ENCODE measurements around the gene TSPAN4. TPM values are rescaled to one million over a fixed set of nuclear protein-coding genes. Genes with fewer than 3 reads are reported as not detected.
A peak's percentile ranks its signal among the peaks of the same experiment; 100 is the strongest.

Gene TSPAN4
- polyA plus RNA-seq, 3 donors, result 52.6 to 75.5 (median 63.1) TPM

DNA sequence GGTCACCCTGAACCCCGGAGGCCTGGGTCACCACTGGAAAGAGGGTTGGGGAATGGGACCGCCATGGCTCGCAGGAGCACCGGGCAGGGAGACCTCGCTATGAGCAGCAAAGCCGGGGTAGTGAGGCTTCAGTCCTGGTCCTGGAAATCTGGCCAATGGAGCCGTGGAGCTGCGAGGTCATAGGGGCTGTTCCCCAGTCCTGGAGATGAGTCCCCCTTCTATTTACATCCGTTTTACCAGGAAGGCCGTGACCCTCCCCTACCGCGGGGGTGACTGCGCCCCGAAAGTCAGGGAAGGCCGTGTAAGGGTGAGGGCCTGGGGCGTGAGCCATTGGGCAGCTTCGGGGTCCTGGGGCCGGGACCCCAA lies 38.1 kb upstream of the TSPAN4 start:
- peak overlapping the region; percentile 87 for H2AFZ ChIP-seq (ENCODE audit: insufficient read depth, low read depth, low read length, poor library complexity, severe bottlenecking)

GRCh38 chr11:808427-809286 lies 34.0 kb upstream of the TSPAN4 start:
- peak overlapping the region; percentile 79 to 96 (median 91) for H3K4me3 ChIP-seq (replicated peaks in 1 of 3; ENCODE audit: low read depth in 2 of 3, low read length in 3 of 3)
- Mint-ChIP-seq H3K27me3 (ENCODE audit: low read depth in 3 of 3) (peaks cover 0 to 5% (median 2%) of the 10 kb centered on the region in 3 donors), H3K27ac (peak overlapping the region; percentile 96 to 100 (median 98)), H3K9me3 (peaks cover 0 to 2% (median 0%) of the 10 kb centered on the region in 7 donors), H3K4me1 (peaks cover 48% of the 10 kb centered on the region), H3K4me3 (peak overlapping the region; percentile 90 to 93), H3K36me3 (peaks cover 20 to 27% of the 10 kb centered on the region in 2 donors)
- H3K27me3 ChIP-seq (ENCODE audit: control insufficient read depth in 2 of 2, insufficient read depth in 2 of 2, low read length in 2 of 2), result no peaks in the 10 kb centered on the region
- H4K20me1 ChIP-seq (ENCODE audit: insufficient read depth, low read length), result peaks cover 49% of the 10 kb centered on the region
- TF ChIP-seq, protein P1, sequence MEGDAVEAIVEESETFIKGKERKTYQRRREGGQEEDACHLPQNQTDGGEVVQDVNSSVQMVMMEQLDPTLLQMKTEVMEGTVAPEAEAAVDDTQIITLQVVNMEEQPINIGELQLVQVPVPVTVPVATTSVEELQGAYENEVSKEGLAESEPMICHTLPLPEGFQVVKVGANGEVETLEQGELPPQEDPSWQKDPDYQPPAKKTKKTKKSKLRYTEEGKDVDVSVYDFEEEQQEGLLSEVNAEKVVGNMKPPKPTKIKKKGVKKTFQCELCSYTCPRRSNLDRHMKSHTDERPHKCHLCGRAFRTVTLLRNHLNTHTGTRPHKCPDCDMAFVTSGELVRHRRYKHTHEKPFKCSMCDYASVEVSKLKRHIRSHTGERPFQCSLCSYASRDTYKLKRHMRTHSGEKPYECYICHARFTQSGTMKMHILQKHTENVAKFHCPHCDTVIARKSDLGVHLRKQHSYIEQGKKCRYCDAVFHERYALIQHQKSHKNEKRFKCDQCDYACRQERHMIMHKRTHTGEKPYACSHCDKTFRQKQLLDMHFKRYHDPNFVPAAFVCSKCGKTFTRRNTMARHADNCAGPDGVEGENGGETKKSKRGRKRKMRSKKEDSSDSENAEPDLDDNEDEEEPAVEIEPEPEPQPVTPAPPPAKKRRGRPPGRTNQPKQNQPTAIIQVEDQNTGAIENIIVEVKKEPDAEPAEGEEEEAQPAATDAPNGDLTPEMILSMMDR (IDR thresholded peaks at IDR 0.05), result no peak
- peaks cover 54% of the 10 kb centered on the region for H3K79me2 ChIP-seq (ENCODE audit: insufficient read depth, low read length)
- H3K27ac ChIP-seq (ENCODE audit: low read depth in 1 of 2, low read length in 2 of 2), result peak overlapping the region; percentile 89 to 97
- H3K36me3 ChIP-seq (replicated peaks in 1 of 2; ENCODE audit: control insufficient read depth in 1 of 2, insufficient read depth in 2 of 2, low read length in 2 of 2), result peaks cover 22 to 26% of the 10 kb centered on the region in 2 donors
- H3K9me3 ChIP-seq (replicated peaks in 1 of 2; ENCODE audit: control insufficient read depth in 1 of 2, insufficient read depth in 1 of 2, low read length in 2 of 2), result no peaks in the 10 kb centered on the region
- 28% methylated on average over 32 of the region's 36 CpGs for WGBS (ENCODE audit: insufficient coverage)
- H3K4me2 ChIP-seq (replicated peaks; ENCODE audit: extremely low read depth, low read length, poor library complexity, severe bottlenecking), result peak overlapping the region; percentile 96
- H3K4me1 ChIP-seq (ENCODE audit: control insufficient read depth in 1 of 2, insufficient read depth in 2 of 2, low read length in 2 of 2), result peaks cover 40 to 48% of the 10 kb centered on the region in 2 donors
- H3K9ac ChIP-seq (ENCODE audit: insufficient read depth, low read length, poor library complexity, severe bottlenecking), result peak overlapping the region; percentile 91
- intact Hi-C loops (cut with micrococcal nuclease), result loop anchor here (1.0 to 5.0 kb wide), 3 partner anchors 11 to 34 kb away; partner anchors contain the start of genes POLR2L (in 1 of the 2) and TSPAN4 (in 1 of the 2)
- H2AFZ ChIP-seq (ENCODE audit: insufficient read depth, low read depth, low read length, poor library complexity, severe bottlenecking), result peak overlapping the region; percentile 83
- peak in 2 of 3 donors; percentile 73 to 79 for DNase-seq

More for the DNA sequence above, 38.1 kb upstream of the TSPAN4 start:
- Mint-ChIP-seq H3K4me3 (peak overlapping the region; percentile 76 to 83), H3K9me3 (peaks cover 0 to 3% (median 0%) of the 10 kb centered on the region in 7 donors), H3K4me1 (peaks cover 30% of the 10 kb centered on the region), H3K36me3 (peaks cover 3 to 22% of the 10 kb centered on the region in 2 donors), H3K27me3 (ENCODE audit: low read depth in 3 of 3) (peaks cover 0 to 5% (median 2%) of the 10 kb centered on the region in 3 donors), H3K27ac (no peak overlapping the region)
- peak overlapping the region; percentile 39 to 80 (median 48) for H3K4me3 ChIP-seq (replicated peaks in 1 of 3; ENCODE audit: low read depth in 2 of 3, low read length in 3 of 3)
- 9% methylated on average over 12 of the region's 18 CpGs for WGBS (ENCODE audit: insufficient coverage)
- peaks cover 29 to 32% of the 10 kb centered on the region in 2 donors for H3K4me1 ChIP-seq (ENCODE audit: control insufficient read depth in 1 of 2, insufficient read depth in 2 of 2, low read length in 2 of 2)
- H3K36me3 ChIP-seq (replicated peaks in 1 of 2; ENCODE audit: control insufficient read depth in 1 of 2, insufficient read depth in 2 of 2, low read length in 2 of 2), result peaks cover 13 to 15% of the 10 kb centered on the region in 2 donors
- H3K9me3 ChIP-seq (replicated peaks in 1 of 2; ENCODE audit: control insufficient read depth in 1 of 2, insufficient read depth in 1 of 2, low read length in 2 of 2), result no peaks in the 10 kb centered on the region
- peak overlapping the region; percentile 67 for H3K9ac ChIP-seq (ENCODE audit: insufficient read depth, low read length, poor library complexity, severe bottlenecking)
- H4K20me1 ChIP-seq (ENCODE audit: insufficient read depth, low read length), result peaks cover 11% of the 10 kb centered on the region
- no peak for DNase-seq
- peak overlapping the region; percentile 89 for H3K4me2 ChIP-seq (replicated peaks; ENCODE audit: extremely low read depth, low read length, poor library complexity, severe bottlenecking)
- no peak overlapping the region for H3K27ac ChIP-seq (ENCODE audit: low read depth in 1 of 2, low read length in 2 of 2)
- intact Hi-C loops (cut with micrococcal nuclease), result no loop called here
- TF ChIP-seq, protein P1 (IDR thresholded peaks at IDR 0.05), result no peak
- H3K27me3 ChIP-seq (ENCODE audit: control insufficient read depth in 2 of 2, insufficient read depth in 2 of 2, low read length in 2 of 2), result no peaks in the 10 kb centered on the region
- H3K79me2 ChIP-seq (ENCODE audit: insufficient read depth, low read length), result peaks cover 28% of the 10 kb centered on the region

Measured in CD14-positive monocyte (primary cell).